Mucosa of descending colon (tissue), 3 donors: ENCODE data around the gene GLIPR1L2. TPM values are rescaled to one million over a fixed set of nuclear protein-coding genes. Genes with fewer than 3 reads are reported as not detected.
"Not testable (repeated sequence)": the region's sequence is repeated elsewhere in the genome, so short reads cannot be mapped to it uniquely, and the experiment has no call there.

ENCODE experiments used
- ATAC-seq: fragments of 200-7000 bp; cut with Tn5 transposase; one replicate; pipeline ENCODE4 v1.9.1; 2020; ENCODE audit warnings: mild to moderate bottlenecking, moderate library complexity
- DNase-seq, 3 donors: peaks; one replicate each; pipeline ENCODE4 v3.0.0-alpha.2; 2020
- H3K36me3 ChIP-seq: fragments of 200-600 bp; one replicate; pipeline ENCODE4 v1.8.0; 2021; ENCODE audit warnings: low read depth, mild to moderate bottlenecking
- H3K4me1 ChIP-seq: fragments of 200-600 bp; one replicate; pipeline ENCODE4 v1.8.0; 2021; ENCODE audit warnings: low read depth, mild to moderate bottlenecking
- H3K4me3 ChIP-seq: fragments of 200-600 bp; one replicate; pipeline ENCODE4 v1.8.0; 2021; ENCODE audit warnings: mild to moderate bottlenecking
- H3K9me3 ChIP-seq: fragments of 200-600 bp; one replicate; pipeline ENCODE4 v1.8.0; 2021; ENCODE audit warnings: mild to moderate bottlenecking
- intact Hi-C, 2 donors: fragments of 100-400 bp; cut with DNase I in 1 of 2; cut with micrococcal nuclease in 1 of 2; formaldehyde crosslinking; loops; one replicate each; pipeline versions ENCODE4 v1.11.0 to v1.11.1; 2022; cut with DNase I, micrococcal nuclease
- total RNA-seq, 3 donors: library from RNA; stranded (reverse); fragmentation: NEBNext Ultra II Directional in 2 of 3; extraction: Animal tissue kit (Norgen Biotek cat#: 25700) in 2 of 3; gene quantifications; one replicate each; pipeline versions ENCODE4 v1.2.1 to v1.2.4, GENCODE V29; 2021 to 2023
- TF ChIP-seq, protein P1 (sequence below): fragments of 200-600 bp; IDR thresholded peaks from one replicate; pipeline ENCODE4 v1.8.0; 2022; ENCODE audit warnings: antibody characterized with exemption, mild to moderate bottlenecking
- donor health status: DM: no; HTN: no; CAD: no; lungs with moderate emphysema.
- donor health status: DM: no; HTN: no; CAD: no.
- donor health status: DM: no; HTN: yes; CAD: no.

GLIPR1L2 gene
- total RNA-seq, 3 donors from 2014 or later = 0.52 to 0.98 TPM; not detected in 1

DNA sequence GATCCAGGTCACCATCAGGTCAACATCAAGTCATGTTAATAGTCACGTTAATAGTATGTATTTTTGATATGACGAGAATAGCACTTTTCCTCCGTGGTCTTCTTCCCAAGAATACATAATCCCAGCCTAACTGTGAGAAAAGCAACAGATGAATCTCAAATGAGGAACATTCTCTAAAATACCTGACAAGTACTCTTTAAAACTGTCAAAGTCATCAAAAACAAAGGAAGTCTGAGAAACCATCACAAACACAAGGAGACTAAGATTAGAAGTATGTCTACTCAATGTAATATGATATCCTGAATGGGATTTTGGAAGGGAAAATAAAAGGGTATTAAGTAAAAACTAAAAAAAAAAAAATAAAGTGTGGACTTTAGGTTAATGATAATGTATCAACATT lies 52.8 kb downstream of the GLIPR1L2 start:
- ATAC-seq (no peak), DNase-seq (no peak)
- H3K36me3 ChIP-seq = no peaks in the 10 kb centered on the region
- no peak overlapping the region for H3K4me3 ChIP-seq
- no peaks in the 10 kb centered on the region for H3K9me3 ChIP-seq
- TF ChIP-seq, protein P1, sequence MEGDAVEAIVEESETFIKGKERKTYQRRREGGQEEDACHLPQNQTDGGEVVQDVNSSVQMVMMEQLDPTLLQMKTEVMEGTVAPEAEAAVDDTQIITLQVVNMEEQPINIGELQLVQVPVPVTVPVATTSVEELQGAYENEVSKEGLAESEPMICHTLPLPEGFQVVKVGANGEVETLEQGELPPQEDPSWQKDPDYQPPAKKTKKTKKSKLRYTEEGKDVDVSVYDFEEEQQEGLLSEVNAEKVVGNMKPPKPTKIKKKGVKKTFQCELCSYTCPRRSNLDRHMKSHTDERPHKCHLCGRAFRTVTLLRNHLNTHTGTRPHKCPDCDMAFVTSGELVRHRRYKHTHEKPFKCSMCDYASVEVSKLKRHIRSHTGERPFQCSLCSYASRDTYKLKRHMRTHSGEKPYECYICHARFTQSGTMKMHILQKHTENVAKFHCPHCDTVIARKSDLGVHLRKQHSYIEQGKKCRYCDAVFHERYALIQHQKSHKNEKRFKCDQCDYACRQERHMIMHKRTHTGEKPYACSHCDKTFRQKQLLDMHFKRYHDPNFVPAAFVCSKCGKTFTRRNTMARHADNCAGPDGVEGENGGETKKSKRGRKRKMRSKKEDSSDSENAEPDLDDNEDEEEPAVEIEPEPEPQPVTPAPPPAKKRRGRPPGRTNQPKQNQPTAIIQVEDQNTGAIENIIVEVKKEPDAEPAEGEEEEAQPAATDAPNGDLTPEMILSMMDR = no peak
- intact Hi-C loops = no loop called here
- H3K4me1 ChIP-seq = peaks cover 5% of the 10 kb centered on the region

DNA sequence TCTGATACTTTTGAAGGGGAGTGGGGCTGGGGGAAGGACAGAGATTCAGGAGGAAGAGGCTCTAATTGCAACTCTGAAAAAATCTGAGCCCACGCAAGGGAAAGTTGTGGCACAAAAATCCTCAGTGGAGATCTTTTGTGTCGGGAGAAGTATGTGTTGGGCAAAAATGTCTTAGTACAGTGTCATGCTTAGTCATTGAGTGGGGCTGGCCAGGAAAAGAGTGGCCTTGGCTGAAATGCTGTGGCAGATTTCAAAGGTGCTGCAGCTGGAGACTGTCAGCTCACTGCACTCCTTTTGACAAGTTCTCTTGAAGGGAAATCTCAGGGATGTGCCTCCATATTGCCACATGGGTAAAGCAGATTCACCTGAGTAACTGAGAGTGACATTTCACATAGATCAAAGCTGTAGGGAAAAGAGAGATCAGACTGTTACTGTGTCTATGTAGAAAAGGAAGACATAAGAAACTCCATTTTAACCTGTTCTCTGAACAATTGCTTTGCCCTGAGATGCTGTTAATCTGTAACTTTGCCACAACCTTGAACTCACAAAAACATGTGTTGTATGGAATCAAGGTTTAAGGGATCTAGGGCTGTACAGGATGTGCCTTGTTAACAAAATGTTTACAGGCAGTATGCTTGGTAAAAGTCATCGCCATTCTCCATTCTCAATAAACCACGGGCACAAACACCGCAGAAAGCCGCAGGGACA lies 53.7 kb downstream of the GLIPR1L2 start:
- Histone ChIP-seq H3K9me3 (no peaks in the 10 kb centered on the region), H3K36me3 (no peaks in the 10 kb centered on the region), H3K4me3 (no peak overlapping the region), H3K4me1 (peaks cover 5% of the 10 kb centered on the region)
- ATAC-seq (no peak), DNase-seq (no peak)
- TF ChIP-seq, protein P1 = no peak
- intact Hi-C loops = no loop called here

DNA sequence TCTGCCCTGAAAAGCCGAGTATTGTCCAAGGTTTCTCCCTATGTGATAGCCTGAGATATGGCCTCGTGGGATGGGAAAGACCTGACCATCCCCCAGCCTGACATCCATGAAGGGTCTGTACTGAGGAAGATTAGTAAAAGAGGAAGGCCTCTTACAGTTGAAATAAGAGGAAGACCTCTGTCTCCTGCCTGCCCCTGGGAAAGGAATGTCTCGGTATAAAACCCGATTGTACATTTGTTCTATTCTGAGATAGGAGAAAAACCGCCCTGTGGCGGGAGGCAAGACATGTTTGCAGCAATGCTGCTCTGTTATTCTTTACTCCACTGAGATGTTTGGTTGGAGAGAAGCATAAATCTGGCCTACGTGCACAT lies 54.2 kb downstream of the GLIPR1L2 start:
- intact Hi-C loops, H3K9me3 ChIP-seq, H3K4me3 ChIP-seq, H3K4me1 ChIP-seq, H3K36me3 ChIP-seq, ATAC-seq, DNase-seq: not testable (repeated sequence)

DNA sequence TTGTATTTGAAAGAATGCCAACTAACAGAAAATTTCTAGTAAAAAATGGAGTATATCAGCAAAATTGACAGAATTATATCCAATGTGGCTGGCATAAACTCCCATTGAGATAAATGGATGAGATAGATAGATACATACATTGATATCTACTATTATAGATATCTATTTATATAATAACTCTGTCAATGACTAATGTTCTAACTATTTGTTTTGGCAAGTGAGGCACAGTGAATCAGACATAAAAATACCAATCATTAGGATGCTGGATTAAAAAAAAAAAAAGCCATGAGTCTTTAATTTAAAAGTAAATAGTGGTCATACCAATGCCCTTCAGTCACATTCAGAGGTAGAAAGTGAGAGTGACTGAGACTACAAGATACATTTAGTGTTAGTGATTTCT lies 56.0 kb downstream of the GLIPR1L2 start:
- no peak overlapping the region for H3K4me3 ChIP-seq
- TF ChIP-seq, protein P1 = no peak
- intact Hi-C loops = no loop called here
- DNase-seq = no peak
- ATAC-seq = no peak
- H3K9me3 ChIP-seq = no peaks in the 10 kb centered on the region
- H3K4me1 ChIP-seq = peaks cover 5% of the 10 kb centered on the region
- H3K36me3 ChIP-seq = no peaks in the 10 kb centered on the region

DNA sequence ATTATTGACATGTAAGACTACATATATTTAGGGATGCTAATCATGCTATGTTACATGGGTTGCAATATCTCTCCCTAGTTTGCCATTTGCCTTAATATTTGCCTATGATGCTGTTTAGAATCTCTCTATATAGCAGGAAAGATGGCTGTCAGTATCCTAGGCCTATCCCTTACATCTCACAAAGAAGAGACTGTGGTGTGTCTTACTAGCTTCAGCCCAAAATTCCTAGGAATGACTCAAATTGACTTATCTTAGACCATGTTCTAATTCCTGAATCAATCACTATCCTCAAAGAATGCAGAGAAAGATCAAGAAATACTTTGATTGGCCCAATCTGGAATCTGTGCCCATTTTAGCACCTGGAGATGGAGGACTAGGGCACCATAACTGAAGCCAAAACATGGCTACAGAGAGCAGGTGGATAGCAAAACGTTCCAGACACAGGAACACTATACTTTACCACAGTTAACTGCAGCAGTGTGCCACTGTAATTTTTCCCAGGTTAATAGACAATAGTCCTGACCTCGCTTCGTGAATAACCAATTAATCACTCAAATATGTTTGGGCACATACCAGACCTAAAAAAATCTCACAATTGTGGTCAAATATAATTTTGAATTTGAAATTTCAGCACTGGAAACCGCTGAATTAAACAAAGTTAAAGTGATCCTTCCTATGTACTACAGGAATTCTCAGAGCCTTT lies 57.0 kb downstream of the GLIPR1L2 start:
- no peaks in the 10 kb centered on the region for H3K36me3 ChIP-seq
- H3K4me1 ChIP-seq = peaks cover 5% of the 10 kb centered on the region
- DNase-seq (no peak), ATAC-seq (no peak)
- H3K9me3 ChIP-seq = no peaks in the 10 kb centered on the region
- no peak overlapping the region for H3K4me3 ChIP-seq
- intact Hi-C loops = no loop called here
- TF ChIP-seq, protein P1 = no peak

DNA sequence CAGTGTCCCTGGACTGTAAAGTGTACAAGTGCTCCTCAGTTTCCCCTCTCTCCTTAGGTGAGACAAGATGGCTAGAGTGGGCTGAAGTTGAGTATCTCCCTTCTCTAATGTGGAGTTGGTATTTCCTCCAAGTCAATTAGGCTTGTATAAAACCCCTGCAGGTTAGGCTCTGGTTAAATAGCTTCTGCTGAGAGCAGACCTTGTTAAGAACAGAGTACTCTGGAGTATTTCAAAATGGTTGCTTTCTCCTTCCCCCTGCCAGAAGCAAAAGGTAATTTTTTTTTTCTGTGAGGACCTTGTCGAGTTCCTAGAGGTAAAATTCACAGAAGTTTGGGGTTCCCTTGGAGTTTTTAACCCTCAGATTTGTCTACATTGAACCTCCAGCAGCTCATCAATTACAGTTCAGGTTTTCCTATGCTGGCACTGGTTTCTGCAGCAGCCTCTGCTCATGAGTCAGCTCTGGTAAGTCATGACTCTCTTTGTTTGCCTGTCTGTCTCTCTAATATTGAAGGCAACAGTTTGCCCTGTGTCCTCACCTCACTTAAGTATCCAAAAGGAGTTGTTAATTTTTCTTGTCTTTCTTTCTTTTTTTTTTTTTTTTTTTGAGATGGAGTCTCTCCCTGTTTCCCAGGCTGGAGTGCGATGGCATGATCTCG lies 61.9 kb downstream of the GLIPR1L2 start:
- TF ChIP-seq, protein P1 = no peak
- intact Hi-C loops = no loop called here
- H3K4me3 ChIP-seq = no peak overlapping the region
- H3K36me3 ChIP-seq = no peaks in the 10 kb centered on the region
- no peak for ATAC-seq
- peaks cover 3% of the 10 kb centered on the region for H3K9me3 ChIP-seq
- H3K4me1 ChIP-seq = no peaks in the 10 kb centered on the region
- DNase-seq = no peak
